Right lobe of liver (tissue), 6 donors: Measurements from ENCODE around the gene LLGL1. TPM values are rescaled to one million over a fixed set of nuclear protein-coding genes. Genes with fewer than 3 reads are reported as not detected.

Experiments used
- ATAC-seq, 4 donors: fragments of 200-7000 bp; cut with Tn5 transposase; one replicate each; pipeline ENCODE4 v1.9.1; 2020; ENCODE audit warnings: mild to moderate bottlenecking in 4 of 4, moderate library complexity in 4 of 4
- DNase-seq, 3 donors: peaks; one replicate each; pipeline ENCODE4 v3.0.0-alpha.2; 2020
- H3K27ac ChIP-seq, 3 donors: fragments of 200-600 bp; one replicate each; pipeline ENCODE4 v1.8.0; 2022
- H3K27me3 ChIP-seq, 2 donors: fragments of 200-600 bp; one replicate each; pipeline ENCODE4 v1.8.0; 2022
- H3K36me3 ChIP-seq, 4 donors: fragments of 200-600 bp; sonication (generic) in 1 of 4; one replicate each; pipeline versions ENCODE4 v1.5.1 to v1.8.0; 2017 to 2022; ENCODE audit warnings: control low read depth in 1 of 4
- H3K4me1 ChIP-seq, 4 donors: fragments of 200-600 bp; sonication (generic) in 1 of 4; one replicate each; pipeline versions ENCODE4 v1.5.1 to v1.8.0; 2017 to 2022; ENCODE audit warnings: control low read depth in 1 of 4
- H3K4me3 ChIP-seq, 3 donors: fragments of 200-600 bp; one replicate each; pipeline ENCODE4 v1.8.0; 2022
- H3K9me3 ChIP-seq, 4 donors: fragments of 200-600 bp; sonication (generic) in 1 of 4; one replicate each; pipeline versions ENCODE4 v1.5.1 to v1.8.0; 2017 to 2022; ENCODE audit warnings: control low read depth in 1 of 4
- CTCF ChIP-seq, 4 donors: fragments of 200-600 bp in 3 of 4; fragments of 450-650 bp in 1 of 4; IDR thresholded peaks; one replicate each; pipeline versions ENCODE4 v1.5.1 to v1.8.0; 2016 to 2022; ENCODE audit warnings: antibody characterized with exemption in 4 of 4, mild to moderate bottlenecking in 2 of 4
- POLR2A ChIP-seq: fragments of 450-650 bp; IDR thresholded peaks from one replicate; pipeline ENCODE4 v1.6.1; 2017; ENCODE audit warnings: antibody characterized with exemption, mild to moderate bottlenecking
- WGBS: methylation state at CpG from one replicate; pipeline ENCODE4 v1.1.6; 2018; ENCODE audit warnings: low coverage, low lambda C conversion rate; ENCODE audit not compliant: insufficient coverage; ENCODE audit errors: missing lambda C conversion rate; 5-methylcytosine and 5-hydroxymethylcytosine counted together
- intact Hi-C, 2 donors: fragments of 100-400 bp; cut with DNase I; formaldehyde crosslinking; loops; one replicate each; pipeline versions ENCODE4 v1.11.2 to v1.14.1; 2022
- total RNA-seq, 6 experiments: library from RNA; depleted of rRNA in 2 of 6; stranded (reverse); fragments of >200 nt in 2 of 6; fragmentation: NEBNext Ultra II Directional in 3 of 6; extraction: Animal tissue kit (Norgen Biotek cat#: 25700) in 3 of 6; gene quantifications; one replicate each; pipeline versions ENCODE4 v1.1.0 to v1.2.4, GENCODE V29; 2016 to 2023
- donor health status: DM: no; HTN: yes; CAD: no.
- donor health status: DM: no; HTN: no; CAD: no.
- donor health status: DM: no; HTN: no; CAD: no.
- donor health status: DM: no; HTN: yes; CAD: no.
- donor health status: DM: no; HTN: yes; CAD: no.

Gene LLGL1
- total RNA-seq, 6 experiments from 2014 or later, result 2.0 to 8.6 (median 2.8) TPM

GRCh38 chr17:18185832-18186626 is 39.4 kb upstream of the LLGL1 start:
- no peaks in the 10 kb centered on the region for H3K9me3 ChIP-seq
- H3K36me3 ChIP-seq, result no peaks in the 10 kb centered on the region
- intact Hi-C loops, result no loop called here
- TF ChIP-seq POLR2A (no peak), CTCF (IDR thresholded peaks at IDR 0.05) (no peak)
- WGBS, result 39% methylated on average over 6 of the region's 10 CpGs
- no peaks in the 10 kb centered on the region for H3K27me3 ChIP-seq
- ATAC-seq (no peak), DNase-seq (no peak)
- H3K27ac ChIP-seq, result peak overlapping the region in 1 of 3 donors; percentile 7
- peaks cover 0 to 62% (median 29%) of the 10 kb centered on the region in 4 donors for H3K4me1 ChIP-seq
- H3K4me3 ChIP-seq, result peak overlapping the region; percentile 86 to 90 (median 88)

- intact Hi-C loops, result no loop called here
- Histone ChIP-seq H3K4me3 (peak overlapping the region; percentile 86 to 90 (median 88)), H3K4me1 (peaks cover 0 to 66% (median 31%) of the 10 kb centered on the region in 4 donors), H3K27ac (peak overlapping the region in 1 of 3 donors; percentile 22), H3K27me3 (no peaks in the 10 kb centered on the region), H3K9me3 (no peaks in the 10 kb centered on the region), H3K36me3 (no peaks in the 10 kb centered on the region)
- no peak for DNase-seq
- no peak for ATAC-seq
- TF ChIP-seq POLR2A, result no peak
- no peak for TF ChIP-seq CTCF (IDR thresholded peaks at IDR 0.05)
- 15% methylated on average over 1 of the region's 1 CpG for WGBS
These were observed 38.8 kb upstream of the LLGL1 start for GRCh38 chr17:18186627-18186982.

- Histone ChIP-seq H3K4me1 (peaks cover 0 to 67% (median 28%) of the 10 kb centered on the region in 4 donors), H3K4me3 (peak overlapping the region in 1 of 3 donors; percentile 86), H3K27ac (peak overlapping the region in 1 of 3 donors; percentile 3), H3K36me3 (no peaks in the 10 kb centered on the region), H3K9me3 (no peaks in the 10 kb centered on the region), H3K27me3 (no peaks in the 10 kb centered on the region)
- TF ChIP-seq CTCF (IDR thresholded peaks at IDR 0.05), result no peak
- TF ChIP-seq POLR2A, result no peak
- ATAC-seq (no peak), DNase-seq (no peak)
- 17% methylated on average over 1 of the region's 2 CpGs for WGBS
- intact Hi-C loops, result no loop called here
These were observed 38.2 kb upstream of the LLGL1 start for GRCh38 chr17:18187226-18187625.

DNA sequence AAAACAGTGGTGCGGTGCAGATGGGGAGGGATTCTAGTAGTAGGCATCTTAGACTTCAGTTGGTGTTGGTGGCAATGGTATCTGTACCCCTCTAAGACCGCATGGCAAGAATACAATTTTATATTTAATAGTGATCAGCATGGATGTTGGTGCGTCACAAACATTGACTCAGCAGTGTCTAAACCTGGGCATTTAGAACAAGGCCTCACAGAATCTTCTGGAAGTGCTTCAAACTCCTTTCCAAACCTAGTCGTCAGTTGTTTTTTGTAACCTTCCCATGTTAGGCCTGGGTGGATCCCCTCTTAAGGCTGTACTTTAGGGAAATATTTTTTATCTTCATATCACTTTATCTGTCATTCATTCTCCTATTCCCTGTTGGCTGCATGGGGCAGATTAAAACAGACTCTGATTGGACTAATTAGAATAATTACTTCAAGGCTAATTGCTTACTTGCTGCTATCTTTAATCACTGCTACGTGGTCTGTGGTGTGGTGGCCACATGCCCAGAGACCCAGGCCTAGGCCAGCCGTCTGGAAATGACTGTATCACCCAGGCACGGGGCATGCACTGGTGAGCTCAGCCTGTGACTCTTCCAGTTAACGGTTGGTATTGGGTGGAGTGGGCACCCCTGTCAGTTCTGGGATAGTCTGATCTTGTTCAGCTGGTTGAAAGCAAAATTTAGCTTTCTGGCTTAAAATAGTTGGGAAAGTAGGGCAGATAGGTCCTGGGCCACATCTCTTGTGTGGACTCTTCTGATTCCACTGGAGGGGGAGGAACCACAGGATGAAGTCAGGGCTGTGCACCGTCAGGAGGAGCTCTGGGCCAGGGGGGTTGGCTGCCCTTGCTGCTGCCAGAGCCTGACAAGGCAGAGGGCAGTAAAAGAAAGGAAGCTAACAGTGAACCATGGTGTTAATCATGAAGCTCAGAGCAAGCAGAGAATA is 37.3 kb upstream of the LLGL1 start:
- TF ChIP-seq CTCF (IDR thresholded peaks at IDR 0.05) (no peak), POLR2A (no peak)
- no peaks in the 10 kb centered on the region for H3K27me3 ChIP-seq
- no peak for ATAC-seq

More for the DNA sequence above, 37.3 kb upstream of the LLGL1 start:
- H3K4me1 ChIP-seq, result peaks cover 0 to 67% (median 25%) of the 10 kb centered on the region in 4 donors
- intact Hi-C loops, result no loop called here
- peak overlapping the region in 1 of 3 donors; percentile 4 for H3K27ac ChIP-seq
- no peaks in the 10 kb centered on the region for H3K9me3 ChIP-seq
- H3K4me3 ChIP-seq, result no peak overlapping the region
- 40% methylated on average over 8 of the region's 9 CpGs for WGBS
- DNase-seq, result no peak
- no peaks in the 10 kb centered on the region for H3K36me3 ChIP-seq
